Smooth muscle cell (in vitro differentiated cells): ENCODE results near the gene ACSL1. TPM values are rescaled to one million over a fixed set of nuclear protein-coding genes. Genes with fewer than 3 reads are reported as not detected.

Experiments used
- DNase-seq: peaks from one replicate; lab custom pipeline; 2025; ENCODE audit not compliant: unreplicated experiment; lab: John Stamatoyannopoulos, UW
- H2AFZ ChIP-seq: fragments of 200-600 bp; sonication (generic); 2 replicates; pipeline ENCODE4 v1.6.0; 2016; ENCODE audit warnings: antibody characterized with exemption, low read depth, mild to moderate bottlenecking
- H3F3A ChIP-seq: fragments of 200-600 bp; sonication (generic); 2 replicates; pipeline ENCODE4 v1.6.0; 2017; ENCODE audit warnings: antibody characterized with exemption, low read depth
- H3K27ac ChIP-seq: fragments of 200-600 bp; sonication (generic); 2 replicates; pipeline ENCODE4 v1.5.1; 2016; ENCODE audit warnings: low read depth, mild to moderate bottlenecking
- H3K27me3 ChIP-seq: fragments of 200-600 bp; sonication (generic); 2 replicates; pipeline ENCODE4 v1.6.1; 2016; ENCODE audit warnings: low read depth, mild to moderate bottlenecking
- H3K36me3 ChIP-seq: fragments of 200-600 bp; sonication (generic); 2 replicates; pipeline ENCODE4 v1.5.1; 2016; ENCODE audit warnings: low read depth
- H3K4me1 ChIP-seq: fragments of 200-600 bp; sonication (generic); 2 replicates; pipeline ENCODE4 v1.5.1; 2016; ENCODE audit warnings: low read depth
- H3K4me2 ChIP-seq: fragments of 200-600 bp; sonication (generic); 2 replicates; pipeline ENCODE4 v1.6.0; 2016; ENCODE audit warnings: mild to moderate bottlenecking
- H3K4me3 ChIP-seq: fragments of 200-600 bp; sonication (generic); 2 replicates; pipeline ENCODE4 v1.5.1; 2016; ENCODE audit warnings: mild to moderate bottlenecking
- H3K79me2 ChIP-seq: fragments of 200-600 bp; sonication (generic); 2 replicates; pipeline ENCODE4 v1.6.0; 2016; ENCODE audit warnings: low read depth, mild to moderate bottlenecking
- H3K9ac ChIP-seq: fragments of 200-600 bp; sonication (generic); 2 replicates; pipeline ENCODE4 v1.6.0; 2016; ENCODE audit warnings: low read depth
- H3K9me3 ChIP-seq: fragments of 200-600 bp; sonication (generic); replicated peaks from 2 replicates; pipeline ENCODE4 v1.5.1; 2016; ENCODE audit warnings: low read depth
- H4K20me1 ChIP-seq: fragments of 200-600 bp; sonication (generic); 2 replicates; pipeline ENCODE4 v1.6.0; 2016; ENCODE audit warnings: low read depth
- CTCF ChIP-seq: fragments of 200-600 bp; sonication (generic); IDR thresholded peaks from 2 replicates; pipeline ENCODE4 v1.5.1; 2017; ENCODE audit warnings: borderline replicate concordance, mild to moderate bottlenecking, antibody characterized with exemption; ENCODE audit not compliant: insufficient read depth, poor library complexity, severe bottlenecking
- WGBS: methylation state at CpG from one replicate; pipeline ENCODE4 v1.1.7; 2016; ENCODE audit warnings: low lambda C conversion rate; 5-methylcytosine and 5-hydroxymethylcytosine counted together
- polyA plus RNA-seq: library from polyadenylated mRNA; unstranded; fragments of >200 nt; fragmentation: Nextera tagmentation; extraction: Ambion mirVana; gene quantifications from 2 replicates; pipeline ENCODE4 v1.2.1, GENCODE V29; 2016
- total RNA-seq: library from RNA; depleted of rRNA; stranded (reverse); fragments of >200 nt; gene quantifications from 2 replicates; pipeline ENCODE4 v1.2.3, GENCODE V29; 2014

ACSL1 gene
- total and polyA plus RNA-seq, 2 experiments from 2014 or later: 13.8 to 24.5 TPM

GRCh38 chr4:184836613-184837012 lies 10.8 kb upstream of the ACSL1 start:
- no peak overlapping the region for H3K9ac ChIP-seq
- WGBS: 90% methylated on average over 5 of the region's 5 CpGs
- DNase-seq: no peak

GRCh38 chr4:184833046-184833838 lies 7.5 kb upstream of the ACSL1 start:
- no peak for DNase-seq
- H2AFZ ChIP-seq: no peak overlapping the region
- H4K20me1 ChIP-seq: no peaks in the 10 kb centered on the region
- H3K27ac ChIP-seq: no peak overlapping the region
- H3K79me2 ChIP-seq: no peaks in the 10 kb centered on the region
- H3K9me3 ChIP-seq: no peaks in the 10 kb centered on the region
- H3K4me2 ChIP-seq: no peak overlapping the region
- no peak overlapping the region for H3K4me3 ChIP-seq
- H3F3A ChIP-seq: no peaks in the 10 kb centered on the region
- peaks cover 18% of the 10 kb centered on the region for H3K27me3 ChIP-seq
- H3K4me1 ChIP-seq: no peaks in the 10 kb centered on the region
- WGBS: 90% methylated on average over 10 of the region's 10 CpGs
- TF ChIP-seq CTCF: no peak
- no peaks in the 10 kb centered on the region for H3K36me3 ChIP-seq
- no peak overlapping the region for H3K9ac ChIP-seq

More at GRCh38 chr4:184836613-184837012, 10.8 kb upstream of the ACSL1 start:
- Histone ChIP-seq H3K4me1 (no peaks in the 10 kb centered on the region), H3K36me3 (no peaks in the 10 kb centered on the region), H3K27me3 (no peaks in the 10 kb centered on the region), H4K20me1 (no peaks in the 10 kb centered on the region), H3K27ac (no peak overlapping the region), H3K79me2 (no peaks in the 10 kb centered on the region), H2AFZ (no peak overlapping the region), H3F3A (no peaks in the 10 kb centered on the region), H3K9me3 (no peaks in the 10 kb centered on the region), H3K4me2 (no peak overlapping the region), H3K4me3 (no peak overlapping the region)
- no peak for TF ChIP-seq CTCF

GRCh38 chr4:184831153-184831552 lies 5.4 kb upstream of the ACSL1 start:
- Histone ChIP-seq H3K9me3 (no peaks in the 10 kb centered on the region), H3F3A (no peaks in the 10 kb centered on the region), H2AFZ (no peak overlapping the region), H3K4me1 (peaks cover 3% of the 10 kb centered on the region), H3K27me3 (peaks cover 39% of the 10 kb centered on the region), H3K9ac (no peak overlapping the region), H3K4me3 (no peak overlapping the region), H4K20me1 (no peaks in the 10 kb centered on the region), H3K4me2 (no peak overlapping the region), H3K79me2 (no peaks in the 10 kb centered on the region), H3K36me3 (no peaks in the 10 kb centered on the region), H3K27ac (no peak overlapping the region)
- 93% methylated on average over 5 of the region's 5 CpGs for WGBS
- DNase-seq: no peak
- no peak for TF ChIP-seq CTCF
